ENCODE results near the gene CHST9.

- no peak for TF ChIP-seq CTCF (optimal IDR thresholded peaks at IDR 0.05 in 1 of 3, IDR thresholded peaks at IDR 0.05 in 1 of 3, conservative IDR thresholded peaks at IDR 0.05 in 1 of 3; ENCODE audit: extremely low read depth in 1 of 3, insufficient read depth in 2 of 3, low read length in 3 of 3)
- TF ChIP-seq EZH2 (IDR thresholded peaks at IDR 0.05; ENCODE audit: low read length) = no peak
These were observed 75.7 kb downstream of the CHST9 start for GRCh38 chr18:27109451-27109850.

Measured in keratinocyte (primary cell).